Measurements from ENCODE around the gene PPP1R9B. TPM values are rescaled to one million over a fixed set of nuclear protein-coding genes. Genes with fewer than 3 reads are reported as not detected.

Gene PPP1R9B
- total and polyA plus RNA-seq, 2 experiments from 2014 or later, result 5.1 to 26.2 TPM

GRCh38 chr17:50130559-50131305 is 19.7 kb downstream of the PPP1R9B start:
- Histone ChIP-seq H3K4me1 (ENCODE audit: insufficient read depth) (peaks cover 21% of the 10 kb centered on the region), H3K9me2 (replicated peaks; ENCODE audit: insufficient read depth) (no peaks in the 10 kb centered on the region), H3K79me2 (no peaks in the 10 kb centered on the region), H3K36me3 (replicated peaks; ENCODE audit: insufficient read depth, low read depth) (no peaks in the 10 kb centered on the region), H3K27ac (no peak overlapping the region), H3K4me3 (no peak overlapping the region), H3K9me3 (ENCODE audit: low read depth) (no peaks in the 10 kb centered on the region), H3K4me2 (peak overlapping the region; percentile 99), H4K20me1 (ENCODE audit: insufficient read depth, poor library complexity, severe bottlenecking) (no peaks in the 10 kb centered on the region), H2AFZ (peak overlapping the region; percentile 71), H3K27me3 (peaks cover 3% of the 10 kb centered on the region)
- no peak for TF ChIP-seq CTCF (IDR thresholded peaks at IDR 0.05; ENCODE audit: poor library complexity)
- no peak for TF ChIP-seq EZH2 (IDR thresholded peaks at IDR 0.05; ENCODE audit: borderline replicate concordance)
- no peak for TF ChIP-seq EZH2phosphoT487 (IDR thresholded peaks at IDR 0.05; ENCODE audit: low read depth, severe bottlenecking, unreplicated experiment)
- no peak for DNase-seq (ENCODE audit: low spot score)
- WGBS (ENCODE audit: low lambda C conversion rate, missing lambda C conversion rate), result 53% methylated on average over 16 of the region's 19 CpGs

DNA sequence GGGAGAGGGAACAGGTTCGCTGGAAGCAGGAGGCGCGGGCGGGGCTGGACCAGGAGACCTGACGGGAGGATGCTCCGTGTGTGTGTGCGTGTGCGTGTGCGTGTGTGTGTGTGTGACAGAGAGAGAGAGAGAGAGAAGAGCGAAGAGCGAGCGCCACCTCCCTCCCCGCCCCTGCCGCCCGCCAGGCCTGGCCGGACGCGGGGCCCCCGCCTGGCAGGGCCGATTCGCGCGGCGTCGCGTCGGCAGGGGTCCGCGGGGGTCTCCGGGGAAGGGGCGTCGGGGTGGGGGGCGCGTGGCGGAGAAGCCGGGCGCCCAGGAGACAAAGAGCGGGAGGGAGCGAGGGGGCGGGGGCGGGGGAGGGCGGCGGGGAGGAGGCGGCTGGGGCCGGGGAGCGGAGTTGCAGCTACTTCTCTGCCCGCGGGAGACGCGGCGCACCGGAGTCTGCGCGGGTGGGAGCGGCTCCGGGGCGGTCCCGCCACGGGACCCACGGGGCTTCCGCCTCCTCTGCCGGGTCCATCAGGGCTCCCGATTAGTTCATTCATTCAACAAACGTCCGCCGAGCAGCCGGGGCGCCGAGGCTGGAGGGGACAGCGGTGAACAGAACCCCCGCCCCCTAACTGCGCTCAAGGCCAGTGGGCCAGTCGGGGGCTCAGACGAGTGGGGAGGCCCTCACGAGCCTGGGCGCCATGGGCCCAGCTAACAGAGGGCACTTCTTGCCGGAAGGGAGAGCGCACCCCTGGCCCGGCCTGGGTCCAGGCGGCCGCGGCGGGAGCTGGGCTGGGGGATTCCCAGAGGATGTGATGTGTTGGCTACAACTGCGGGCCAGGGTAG is 20.5 kb downstream of the PPP1R9B start, which contains the start of gene SAMD14:
SAMD14 (minus strand) TSS at position 433 of the 831 bp plus-strand sequence. CDS start 5,201 bp downstream, outside the sequence.
- peak within 1 kb of the TSS; percentile 99 for H3K4me2 ChIP-seq
- peak within 1 kb of the TSS; percentile 71 for H2AFZ ChIP-seq
- H3K4me1 ChIP-seq (ENCODE audit: insufficient read depth), result peaks cover 21% of the 10 kb centered on the region
- TF ChIP-seq EZH2 (IDR thresholded peaks at IDR 0.05; ENCODE audit: borderline replicate concordance), result no peak
- TF ChIP-seq EZH2phosphoT487 (IDR thresholded peaks at IDR 0.05; ENCODE audit: low read depth, severe bottlenecking, unreplicated experiment), result no peak
- no peak for TF ChIP-seq CTCF (IDR thresholded peaks at IDR 0.05; ENCODE audit: poor library complexity)
- no peaks in the 10 kb centered on the region for H3K36me3 ChIP-seq (replicated peaks; ENCODE audit: insufficient read depth, low read depth)
- H3K9me2 ChIP-seq (replicated peaks; ENCODE audit: insufficient read depth), result no peaks in the 10 kb centered on the region
- H4K20me1 ChIP-seq (ENCODE audit: insufficient read depth, poor library complexity, severe bottlenecking), result no peaks in the 10 kb centered on the region
- WGBS (ENCODE audit: low lambda C conversion rate, missing lambda C conversion rate), result under 1% methylated on average over 34 of the region's 84 CpGs
- no peaks in the 10 kb centered on the region for H3K9me3 ChIP-seq (ENCODE audit: low read depth)
- no peaks in the 10 kb centered on the region for H3K79me2 ChIP-seq
- peak; percentile 69 for DNase-seq (ENCODE audit: low spot score)
- H3K27me3 ChIP-seq, result peaks cover 3% of the 10 kb centered on the region
- peak within 1 kb of the TSS; percentile 65 for H3K27ac ChIP-seq
- H3K4me3 ChIP-seq, result peak within 1 kb of the TSS; percentile 58

DNA sequence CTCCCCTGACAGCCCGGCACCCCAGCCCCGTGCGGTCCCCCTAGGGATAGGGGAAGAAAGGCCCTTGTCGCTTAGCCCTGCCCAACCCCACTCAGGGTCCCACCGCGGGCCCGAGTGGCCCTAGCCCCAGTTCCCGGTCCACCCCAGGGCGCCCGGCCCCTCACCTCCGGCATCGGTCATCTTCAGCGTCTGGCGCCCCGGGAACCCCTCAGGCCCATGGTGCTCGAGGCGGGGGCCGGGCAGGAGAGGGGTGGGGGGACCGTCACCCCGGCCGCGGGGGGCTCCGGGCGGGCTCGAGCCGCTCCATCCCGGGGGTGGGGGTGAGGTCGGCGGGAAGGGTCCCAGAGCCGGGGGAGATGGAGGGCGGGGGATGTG is 21.1 kb downstream of the PPP1R9B start:
- Histone ChIP-seq H4K20me1 (ENCODE audit: insufficient read depth, poor library complexity, severe bottlenecking) (no peaks in the 10 kb centered on the region), H3K79me2 (no peaks in the 10 kb centered on the region), H3K27ac (peak overlapping the region; percentile 65), H3K4me1 (ENCODE audit: insufficient read depth) (peaks cover 21% of the 10 kb centered on the region), H3K9me3 (ENCODE audit: low read depth) (no peaks in the 10 kb centered on the region), H3K4me2 (peak overlapping the region; percentile 99), H3K4me3 (peak overlapping the region; percentile 58), H3K36me3 (replicated peaks; ENCODE audit: insufficient read depth, low read depth) (no peaks in the 10 kb centered on the region), H3K9me2 (replicated peaks; ENCODE audit: insufficient read depth) (no peaks in the 10 kb centered on the region), H2AFZ (peak overlapping the region; percentile 71), H3K27me3 (peaks cover 3% of the 10 kb centered on the region)
- under 1% methylated on average over 17 of the region's 31 CpGs for WGBS (ENCODE audit: low lambda C conversion rate, missing lambda C conversion rate)
- TF ChIP-seq EZH2 (IDR thresholded peaks at IDR 0.05; ENCODE audit: borderline replicate concordance), result no peak
- TF ChIP-seq EZH2phosphoT487 (IDR thresholded peaks at IDR 0.05; ENCODE audit: low read depth, severe bottlenecking, unreplicated experiment), result no peak
- no peak for TF ChIP-seq CTCF (IDR thresholded peaks at IDR 0.05; ENCODE audit: poor library complexity)
- DNase-seq (ENCODE audit: low spot score), result no peak

Measured in hepatocyte (in vitro differentiated cells).